Measurements from ENCODE around the gene LRRK1.

- TF ChIP-seq POLR2A (IDR thresholded peaks at IDR 0.05; ENCODE audit: low read depth, low read length) (no peak), POLR2AphosphoS5 (IDR thresholded peaks at IDR 0.05; ENCODE audit: low read depth, low read length) (no peak), TAF1 (IDR thresholded peaks at IDR 0.05; ENCODE audit: low read depth, low read length) (no peak)
Observed at GRCh38 chr15:101060576-101061551, 141.7 kb downstream of the LRRK1 start.

All from GM12891 (cell line).